ENCODE data around the gene UBTD2. TPM values are rescaled to one million over a fixed set of nuclear protein-coding genes. Genes with fewer than 3 reads are reported as not detected.

UBTD2 gene
- total RNA-seq, 1 donor = 28.4 TPM

- no peak overlapping the region for H3K4me3 ChIP-seq (ENCODE audit: low read depth, low read length)
- no peak for TF ChIP-seq CTCF (IDR thresholded peaks at IDR 0.05; ENCODE audit: insufficient read depth, low read length)
- DNase-seq (ENCODE audit: low read depth) = peak; percentile 7
Observed at GRCh38 chr5:172235827-172236736, 47.5 kb downstream of the UBTD2 start.

GRCh38 chr5:172235132-172235780 is 48.3 kb downstream of the UBTD2 start:
- no peak overlapping the region for H3K4me3 ChIP-seq (ENCODE audit: low read depth, low read length)
- peak; percentile 64 for DNase-seq (ENCODE audit: low read depth)
- TF ChIP-seq CTCF (IDR thresholded peaks at IDR 0.05; ENCODE audit: insufficient read depth, low read length) = no peak

- no peak overlapping the region for H3K4me3 ChIP-seq (ENCODE audit: low read depth, low read length)
- TF ChIP-seq CTCF (IDR thresholded peaks at IDR 0.05; ENCODE audit: insufficient read depth, low read length) = no peak
- DNase-seq (ENCODE audit: low read depth) = no peak
Observed at GRCh38 chr5:172234031-172234430, 49.5 kb downstream of the UBTD2 start.

- TF ChIP-seq CTCF (IDR thresholded peaks at IDR 0.05; ENCODE audit: insufficient read depth, low read length) = no peak
- no peak for DNase-seq (ENCODE audit: low read depth)
- H3K4me3 ChIP-seq (ENCODE audit: low read depth, low read length) = no peak overlapping the region
Observed at GRCh38 chr5:172229904-172230303, 53.7 kb downstream of the UBTD2 start.

- no peak for DNase-seq (ENCODE audit: low read depth)
- no peak overlapping the region for H3K4me3 ChIP-seq (ENCODE audit: low read depth, low read length)
- TF ChIP-seq CTCF (IDR thresholded peaks at IDR 0.05; ENCODE audit: insufficient read depth, low read length) = no peak
Observed at GRCh38 chr5:172224996-172225395, 58.6 kb downstream of the UBTD2 start.

- TF ChIP-seq CTCF (IDR thresholded peaks at IDR 0.05; ENCODE audit: insufficient read depth, low read length) = no peak
- H3K4me3 ChIP-seq (ENCODE audit: low read depth, low read length) = no peak overlapping the region
- no peak for DNase-seq (ENCODE audit: low read depth)
Observed at GRCh38 chr5:172223901-172224873, 59.4 kb downstream of the UBTD2 start.

All from fibroblast of the aortic adventitia (primary cell).